Suprapubic skin (tissue), 4 donors: ENCODE results near the gene GALM.

Experiments
- POLR2A ChIP-seq, 2 donors: fragments of 450-650 bp; IDR thresholded peaks; one replicate each; pipeline ENCODE4 v1.6.1; 2017; ENCODE audit warnings: antibody characterized with exemption in 2 of 2, mild to moderate bottlenecking in 2 of 2, moderate library complexity in 2 of 2
- POLR2AphosphoS5 ChIP-seq, 3 donors: sonication (generic); formaldehyde crosslinking; IDR thresholded peaks; one replicate each; pipeline ENCODE4 v1.6.1; 2017; ENCODE audit warnings: antibody characterized with exemption in 3 of 3
- TF ChIP-seq, protein P1 (sequence below), 2 donors: fragments of 200-600 bp in 1 of 2; fragments of 450-650 bp in 1 of 2; sonication (generic) in 1 of 2; IDR thresholded peaks; one replicate each; pipeline ENCODE4 v1.5.1; 2016 to 2019; ENCODE audit warnings: antibody characterized with exemption in 2 of 2, mild to moderate bottlenecking in 1 of 2, moderate library complexity in 1 of 2

DNA sequence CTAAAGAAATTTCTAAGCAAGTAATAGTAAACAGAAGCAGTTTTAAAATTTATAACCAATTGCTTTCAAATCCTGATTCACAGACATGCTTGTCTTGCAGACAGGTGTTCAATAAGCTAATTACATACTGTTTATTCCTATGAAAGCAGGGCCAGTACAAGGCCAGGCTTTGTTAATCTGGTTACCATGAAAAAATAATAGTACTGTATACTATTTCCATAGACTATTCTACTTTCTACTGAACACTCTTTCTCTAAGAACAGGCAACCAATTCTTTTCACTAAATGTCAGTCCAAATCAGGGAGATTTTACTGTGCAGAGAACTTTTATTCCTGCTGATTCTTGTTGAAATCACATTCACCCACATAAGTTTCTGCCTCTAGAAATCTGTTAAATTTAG lies 88.1 kb downstream of the GALM start:
- TF ChIP-seq POLR2A (IDR thresholded peaks at IDR 0.05) (no peak), POLR2AphosphoS5 (IDR thresholded peaks at IDR 0.05) (no peak)
- TF ChIP-seq, protein P1, sequence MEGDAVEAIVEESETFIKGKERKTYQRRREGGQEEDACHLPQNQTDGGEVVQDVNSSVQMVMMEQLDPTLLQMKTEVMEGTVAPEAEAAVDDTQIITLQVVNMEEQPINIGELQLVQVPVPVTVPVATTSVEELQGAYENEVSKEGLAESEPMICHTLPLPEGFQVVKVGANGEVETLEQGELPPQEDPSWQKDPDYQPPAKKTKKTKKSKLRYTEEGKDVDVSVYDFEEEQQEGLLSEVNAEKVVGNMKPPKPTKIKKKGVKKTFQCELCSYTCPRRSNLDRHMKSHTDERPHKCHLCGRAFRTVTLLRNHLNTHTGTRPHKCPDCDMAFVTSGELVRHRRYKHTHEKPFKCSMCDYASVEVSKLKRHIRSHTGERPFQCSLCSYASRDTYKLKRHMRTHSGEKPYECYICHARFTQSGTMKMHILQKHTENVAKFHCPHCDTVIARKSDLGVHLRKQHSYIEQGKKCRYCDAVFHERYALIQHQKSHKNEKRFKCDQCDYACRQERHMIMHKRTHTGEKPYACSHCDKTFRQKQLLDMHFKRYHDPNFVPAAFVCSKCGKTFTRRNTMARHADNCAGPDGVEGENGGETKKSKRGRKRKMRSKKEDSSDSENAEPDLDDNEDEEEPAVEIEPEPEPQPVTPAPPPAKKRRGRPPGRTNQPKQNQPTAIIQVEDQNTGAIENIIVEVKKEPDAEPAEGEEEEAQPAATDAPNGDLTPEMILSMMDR (IDR thresholded peaks at IDR 0.05): no peak
